H9 (cell line): ENCODE data around the gene SLC2A14. TPM values are rescaled to one million over a fixed set of nuclear protein-coding genes. Genes with fewer than 3 reads are reported as not detected.
"Not testable (repeated sequence)": the region's sequence is repeated elsewhere in the genome, so short reads cannot be mapped to it uniquely, and the experiment has no call there.

Experiments used
- DNase-seq: peaks from one replicate; pipeline ENCODE4 v3.0.0-alpha.2; 2017
- H2AFZ ChIP-seq: one replicate; pipeline ENCODE4 v1.6.1; 2013; ENCODE audit warnings: mild to moderate bottlenecking, low read length, control low read depth, moderate library complexity
- H2AK5ac ChIP-seq: 2 replicates; pipeline ENCODE4 v1.6.1; 2013; ENCODE audit warnings: low read length, control low read depth, mixed read lengths; ENCODE audit not compliant: insufficient read length
- H2BK120ac ChIP-seq: one replicate; pipeline ENCODE4 v1.6.1; 2013; ENCODE audit warnings: low read depth, mild to moderate bottlenecking, low read length, control low read depth, inconsistent platforms; ENCODE audit not compliant: poor library complexity, severe bottlenecking
- H2BK12ac ChIP-seq: 2 replicates; pipeline ENCODE4 v1.6.1; 2013; ENCODE audit warnings: low read length, control low read depth, mixed read lengths, low read depth; ENCODE audit not compliant: insufficient read length
- H2BK15ac ChIP-seq: 2 replicates; pipeline ENCODE4 v1.6.1; 2013; ENCODE audit warnings: low read depth, low read length, control low read depth
- H2BK20ac ChIP-seq: one replicate; pipeline ENCODE4 v1.6.1; 2013; ENCODE audit warnings: low read depth, mild to moderate bottlenecking, low read length, control low read depth, inconsistent platforms; ENCODE audit not compliant: poor library complexity, severe bottlenecking
- H2BK5ac ChIP-seq: 2 replicates; pipeline ENCODE4 v1.6.1; 2013; ENCODE audit warnings: low read length, control low read depth, mixed read lengths; ENCODE audit not compliant: insufficient read length
- H3K14ac ChIP-seq: 2 replicates; pipeline ENCODE4 v1.6.1; 2013; ENCODE audit warnings: low read length, control low read depth; ENCODE audit not compliant: insufficient read depth
- H3K18ac ChIP-seq: 2 replicates; pipeline ENCODE4 v1.6.1; 2013; ENCODE audit warnings: low read depth, mild to moderate bottlenecking, mixed read lengths, low read length, control low read depth; ENCODE audit not compliant: insufficient read length
- H3K23ac ChIP-seq: 2 replicates; pipeline ENCODE4 v1.6.1; 2013; ENCODE audit warnings: low read length, control low read depth, mixed read lengths, low read depth; ENCODE audit not compliant: insufficient read length
- H3K23me2 ChIP-seq: 2 replicates; pipeline ENCODE4 v1.6.1; 2013; ENCODE audit warnings: low read depth, mild to moderate bottlenecking, mixed read lengths, low read length, control low read depth; ENCODE audit not compliant: insufficient read length, poor library complexity, severe bottlenecking
- H3K27ac ChIP-seq: 2 replicates; pipeline ENCODE4 v1.5.1; 2013; ENCODE audit warnings: low read length, control low read depth, mixed read lengths, low read depth; ENCODE audit not compliant: insufficient read length
- H3K27me3 ChIP-seq: 2 replicates; pipeline ENCODE4 v1.6.1; 2013; ENCODE audit warnings: low read length, control low read depth, inconsistent platforms; ENCODE audit not compliant: insufficient read depth
- H3K4ac ChIP-seq: 2 replicates; pipeline ENCODE4 v1.6.1; 2013; ENCODE audit warnings: low read depth, mild to moderate bottlenecking, control low read depth, inconsistent platforms, low read length, moderate library complexity
- H3K4me1 ChIP-seq: 2 replicates; pipeline ENCODE4 v1.6.1; 2013; ENCODE audit warnings: low read length, control low read depth, inconsistent platforms; ENCODE audit not compliant: insufficient read depth
- H3K4me2 ChIP-seq: 2 replicates; pipeline ENCODE4 v1.6.1; 2013; ENCODE audit warnings: low read length, control low read depth, mixed read lengths; ENCODE audit not compliant: insufficient read length, insufficient read depth
- H3K56ac ChIP-seq: 2 replicates; pipeline ENCODE4 v1.6.1; 2013; ENCODE audit warnings: low read depth, mild to moderate bottlenecking, mixed read lengths, low read length, control low read depth; ENCODE audit not compliant: insufficient read length
- H3K79me1 ChIP-seq: 2 replicates; pipeline ENCODE4 v1.6.1; 2013; ENCODE audit warnings: low read depth, mild to moderate bottlenecking, moderate library complexity, low read length, control low read depth, inconsistent platforms; ENCODE audit not compliant: insufficient read depth, poor library complexity, severe bottlenecking
- H3K79me2 ChIP-seq: 2 replicates; pipeline ENCODE4 v1.6.1; 2013; ENCODE audit warnings: low read length, control low read depth, inconsistent platforms; ENCODE audit not compliant: insufficient read depth
- H3K9ac ChIP-seq: 2 replicates; pipeline ENCODE4 v1.6.1; 2013; ENCODE audit warnings: low read length, control low read depth, mixed read lengths; ENCODE audit not compliant: insufficient read length; ENCODE audit errors: extremely low read depth
- H3K9me3 ChIP-seq: one replicate; pipeline ENCODE4 v1.6.1; 2013; ENCODE audit warnings: low read depth, low read length, inconsistent platforms; ENCODE audit not compliant: control insufficient read depth
- H3T11ph ChIP-seq: one replicate; pipeline ENCODE4 v1.6.1; 2013; ENCODE audit warnings: mild to moderate bottlenecking, low read length, control low read depth, inconsistent platforms
- H4K20me1 ChIP-seq: one replicate; pipeline ENCODE4 v1.6.1; 2013; ENCODE audit not compliant: control insufficient read depth, insufficient read length, insufficient read depth
- H4K5ac ChIP-seq: 2 replicates; pipeline ENCODE4 v1.6.1; 2013; ENCODE audit warnings: low read depth, mild to moderate bottlenecking, mixed read lengths, low read length, control low read depth; ENCODE audit not compliant: insufficient read length
- H4K8ac ChIP-seq: replicated peaks from 2 replicates; pipeline ENCODE4 v1.6.1; 2013; ENCODE audit warnings: low read length, control low read depth, mixed read lengths, low read depth; ENCODE audit not compliant: insufficient read length
- H4K91ac ChIP-seq: 2 replicates; pipeline ENCODE4 v1.6.1; 2013; ENCODE audit warnings: low read depth, mild to moderate bottlenecking, moderate library complexity, mixed read lengths, low read length, control low read depth; ENCODE audit not compliant: insufficient read length
- H3K27ac Mint-ChIP-seq, 3 experiments: 2 replicates in 2 of 3; 3 replicates in 1 of 3; pipeline ENCODE4 v1.8.0; 2020 to 2021; ENCODE audit warnings: mixed read lengths in 3 of 3, mild to moderate bottlenecking in 1 of 3, moderate library complexity in 1 of 3
- H3K27me3 Mint-ChIP-seq: 2 replicates; pipeline ENCODE4 v1.8.0; 2021; ENCODE audit warnings: low read depth, mild to moderate bottlenecking, moderate library complexity, mixed read lengths
- H3K36me3 Mint-ChIP-seq, 3 experiments: 2 replicates in 2 of 3; 3 replicates in 1 of 3; pipeline ENCODE4 v1.8.0; 2020 to 2021; ENCODE audit warnings: low read depth in 3 of 3, mixed read lengths in 3 of 3; ENCODE audit not compliant: insufficient read depth in 1 of 3
- H3K4me1 Mint-ChIP-seq, 2 experiments: 2 replicates each; pipeline ENCODE4 v1.8.0; 2020; ENCODE audit warnings: mixed read lengths in 2 of 2
- H3K4me3 Mint-ChIP-seq, 2 experiments: 2 replicates in 1 of 2; 3 replicates in 1 of 2; pipeline ENCODE4 v1.8.0; 2020 to 2021; ENCODE audit warnings: mild to moderate bottlenecking in 2 of 2, mixed read lengths in 2 of 2, moderate library complexity in 1 of 2
- H3K9me3 Mint-ChIP-seq, 2 experiments: 2 replicates in 1 of 2; 3 replicates in 1 of 2; pipeline ENCODE4 v1.8.0; 2020; ENCODE audit warnings: mild to moderate bottlenecking in 2 of 2, mixed read lengths in 2 of 2, moderate library complexity in 1 of 2
- WGBS: extraction: QIAGEN DNeasy Blood & Tissue Kit; methylation state at CpG from one replicate; pipeline ENCODE4 v1.1.7; 2013; ENCODE audit warnings: missing lambda C conversion rate, low lambda C conversion rate, mixed read lengths; ENCODE audit not compliant: insufficient read length; ENCODE audit errors: extremely low coverage; 5-methylcytosine and 5-hydroxymethylcytosine counted together
- total RNA-seq: library from RNA; stranded (reverse); gene quantifications from 2 replicates; pipeline ENCODE4 v1.2.1, GENCODE V29; 2021
- TF ChIP-seq, protein P1 (sequence below): fragments of 200-600 bp; sonication (generic); conservative IDR thresholded peaks from 3 replicates; pipeline ENCODE4 v1.8.0; 2021; ENCODE audit warnings: antibody characterized with exemption, mild to moderate bottlenecking

SLC2A14 gene
- total RNA-seq, 1 experiment from 2014 or later: 19.1 TPM

DNA sequence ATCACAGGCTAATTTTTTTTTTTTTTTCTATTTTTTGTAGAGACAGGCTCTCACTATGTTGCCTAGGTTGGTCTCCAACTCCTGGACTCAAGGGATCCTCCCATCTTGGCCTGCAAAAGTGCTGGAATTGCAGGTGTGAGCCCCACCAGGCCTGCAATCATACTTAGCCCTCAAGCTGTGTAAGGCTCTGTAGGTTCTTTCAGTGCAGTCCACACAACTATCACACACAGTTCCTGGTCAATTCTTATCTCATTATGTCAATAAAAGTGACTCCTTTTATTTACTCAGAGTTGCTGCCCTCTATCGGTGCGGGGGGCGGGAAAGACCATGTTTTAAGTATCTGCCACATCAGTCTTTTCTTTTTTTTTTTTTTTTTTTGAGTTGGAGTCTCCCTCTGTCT, 34.3 kb upstream of the SLC2A14 start:
- H2BK120ac ChIP-seq: peak overlapping the region; percentile 86
- H3K56ac ChIP-seq: peak overlapping the region; percentile 20
- H3K79me1 ChIP-seq: no peaks in the 10 kb centered on the region
- Mint-ChIP-seq H3K4me3 (no peak overlapping the region; a peak in 1 of 5 replicates), H3K4me1 (peaks cover 37 to 40% of the 10 kb centered on the region in 2 experiments), H3K9me3 (no peaks in the 10 kb centered on the region), H3K27ac (peak overlapping the region; percentile 93 to 98 (median 98)), H3K36me3 (no peaks in the 10 kb centered on the region), H3K27me3 (no peaks in the 10 kb centered on the region)
- H3K27ac ChIP-seq: peak overlapping the region; percentile 99
- peak overlapping the region; percentile 33 for H2AK5ac ChIP-seq
- peak overlapping the region; percentile 81 for H4K5ac ChIP-seq
- H2BK12ac ChIP-seq: peak overlapping the region; percentile 11
- H3K27me3 ChIP-seq: no peaks in the 10 kb centered on the region
- TF ChIP-seq, protein P1, sequence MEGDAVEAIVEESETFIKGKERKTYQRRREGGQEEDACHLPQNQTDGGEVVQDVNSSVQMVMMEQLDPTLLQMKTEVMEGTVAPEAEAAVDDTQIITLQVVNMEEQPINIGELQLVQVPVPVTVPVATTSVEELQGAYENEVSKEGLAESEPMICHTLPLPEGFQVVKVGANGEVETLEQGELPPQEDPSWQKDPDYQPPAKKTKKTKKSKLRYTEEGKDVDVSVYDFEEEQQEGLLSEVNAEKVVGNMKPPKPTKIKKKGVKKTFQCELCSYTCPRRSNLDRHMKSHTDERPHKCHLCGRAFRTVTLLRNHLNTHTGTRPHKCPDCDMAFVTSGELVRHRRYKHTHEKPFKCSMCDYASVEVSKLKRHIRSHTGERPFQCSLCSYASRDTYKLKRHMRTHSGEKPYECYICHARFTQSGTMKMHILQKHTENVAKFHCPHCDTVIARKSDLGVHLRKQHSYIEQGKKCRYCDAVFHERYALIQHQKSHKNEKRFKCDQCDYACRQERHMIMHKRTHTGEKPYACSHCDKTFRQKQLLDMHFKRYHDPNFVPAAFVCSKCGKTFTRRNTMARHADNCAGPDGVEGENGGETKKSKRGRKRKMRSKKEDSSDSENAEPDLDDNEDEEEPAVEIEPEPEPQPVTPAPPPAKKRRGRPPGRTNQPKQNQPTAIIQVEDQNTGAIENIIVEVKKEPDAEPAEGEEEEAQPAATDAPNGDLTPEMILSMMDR: peak; percentile 63
- WGBS: no CpG with 5 or more reads among the region's 3 CpGs
- H3K18ac ChIP-seq: peak overlapping the region; percentile 84
- H4K8ac ChIP-seq: peak overlapping the region; percentile 63
- peak overlapping the region; percentile 91 for H2BK5ac ChIP-seq
- H3K4me2 ChIP-seq: no peak overlapping the region
- no peaks in the 10 kb centered on the region for H4K20me1 ChIP-seq
- no peak overlapping the region for H2AFZ ChIP-seq
- H3K23me2 ChIP-seq: no peaks in the 10 kb centered on the region
- H3K14ac ChIP-seq: no peak overlapping the region
- no peak overlapping the region for H2BK20ac ChIP-seq
- H3T11ph ChIP-seq: no peak overlapping the region
- no peak overlapping the region for H4K91ac ChIP-seq
- DNase-seq: peak; percentile 80
- H3K4me1 ChIP-seq: no peaks in the 10 kb centered on the region; the same call in 1 of the 2 replicates
- no peak overlapping the region for H2BK15ac ChIP-seq
- peak overlapping the region; percentile 68 for H3K4ac ChIP-seq
- H3K79me2 ChIP-seq: no peaks in the 10 kb centered on the region
- no peak overlapping the region for H3K9ac ChIP-seq
- no peak overlapping the region for H3K23ac ChIP-seq
- H3K9me3 ChIP-seq: no peaks in the 10 kb centered on the region

DNA sequence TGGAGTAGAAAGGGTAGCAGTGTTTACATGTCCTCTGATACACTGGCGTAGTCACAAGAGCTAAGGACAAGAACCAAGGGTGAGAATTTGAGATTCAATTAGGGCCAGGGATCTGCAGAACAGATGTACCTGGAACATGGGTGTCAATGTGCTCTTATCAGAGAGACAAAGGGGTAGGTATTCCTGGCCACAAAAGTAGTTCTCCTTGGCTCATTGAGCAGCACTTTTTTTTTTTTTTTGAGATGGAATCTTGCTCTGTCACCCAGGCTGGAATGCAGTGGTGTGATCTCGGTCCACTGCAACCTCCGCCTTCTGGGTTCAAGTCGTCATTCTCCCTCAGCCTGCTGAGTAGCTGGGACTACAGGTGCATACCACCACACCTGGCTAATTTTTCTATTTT, 33.6 kb upstream of the SLC2A14 start:
- H4K20me1 ChIP-seq, H3K9me3 Mint-ChIP-seq, H3K23me2 ChIP-seq, H2BK15ac ChIP-seq, H2AFZ ChIP-seq, H3K4me3 Mint-ChIP-seq, H3K27me3 Mint-ChIP-seq, H3K14ac ChIP-seq, H3K36me3 Mint-ChIP-seq, H3K9me3 ChIP-seq, H2BK20ac ChIP-seq, H3K23ac ChIP-seq, H3T11ph ChIP-seq, H3K27me3 ChIP-seq, H4K8ac ChIP-seq, H2BK12ac ChIP-seq, H3K79me1 ChIP-seq, H4K91ac ChIP-seq, H3K4me2 ChIP-seq, H3K4me1 ChIP-seq, H2AK5ac ChIP-seq, H3K79me2 ChIP-seq: not testable (repeated sequence)
- H2BK120ac ChIP-seq: peak overlapping the region; percentile 86
- peak overlapping the region; percentile 81 for H4K5ac ChIP-seq
- peak overlapping the region; percentile 68 for H3K4ac ChIP-seq
- peak; percentile 85 for DNase-seq
- Mint-ChIP-seq H3K27ac (peak overlapping the region; percentile 93 to 98 (median 98)), H3K4me1 (peaks cover 37 to 40% of the 10 kb centered on the region in 2 experiments)
- peak overlapping the region; percentile 1 for H3K18ac ChIP-seq
- peak overlapping the region; percentile 99 for H3K27ac ChIP-seq
- peak overlapping the region; percentile 39 for H3K9ac ChIP-seq
- H3K56ac ChIP-seq: peak overlapping the region; percentile 20
- no CpG with 5 or more reads among the region's 4 CpGs for WGBS
- H2BK5ac ChIP-seq: peak overlapping the region; percentile 96
